GM19099 (cell line): ENCODE results near the gene SETDB1.

Experiments used
- POLR2A ChIP-seq: IDR thresholded peaks from 3 replicates; pipeline ENCODE4 v1.6.1; 2011; ENCODE audit warnings: low read depth; ENCODE audit not compliant: insufficient read length; ENCODE audit errors: extremely low read depth

Gene SETDB1

DNA sequence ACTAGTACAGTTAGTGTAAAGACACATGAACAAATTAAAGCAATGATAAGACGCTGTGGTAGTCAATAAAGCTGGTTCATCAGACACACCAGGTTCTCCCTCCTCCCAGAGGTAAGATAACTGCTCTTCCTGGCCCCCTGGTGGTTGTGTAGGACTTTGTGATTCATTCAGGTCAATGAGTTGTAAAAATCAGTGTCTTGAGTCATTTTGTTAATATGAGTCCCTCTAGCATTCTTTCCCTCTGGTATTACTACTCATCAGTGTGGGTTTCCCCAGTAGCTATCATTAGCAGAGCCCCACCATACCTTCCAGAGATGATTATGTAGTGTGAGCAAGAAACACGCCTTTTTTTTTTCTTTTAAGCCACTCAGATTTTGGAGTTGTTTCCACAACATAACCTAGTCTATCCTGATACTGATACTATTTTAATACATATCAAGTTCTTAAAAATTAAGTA is 3.6 kb upstream of the SETDB1 start:
- no peak for TF ChIP-seq POLR2A

DNA sequence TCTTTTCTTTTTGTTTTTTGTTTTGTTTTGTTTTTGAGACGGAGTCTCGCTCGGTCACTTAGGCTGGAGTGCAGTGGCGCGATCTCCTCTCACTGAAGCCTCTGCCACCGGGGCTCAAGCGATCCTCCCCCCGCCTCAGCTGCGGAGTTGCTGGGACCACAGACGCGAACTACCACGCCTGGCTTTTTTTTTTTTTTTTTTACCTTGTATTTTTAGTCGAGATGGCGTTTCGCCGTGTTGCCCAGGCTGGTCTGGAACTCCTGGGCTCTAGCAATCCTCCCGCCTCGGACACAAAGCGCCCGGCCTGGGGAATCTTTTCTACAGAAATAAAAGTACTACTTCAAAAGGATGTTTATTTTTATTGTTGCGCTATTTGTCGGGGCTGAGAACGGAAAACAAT is 1.1 kb upstream of the SETDB1 start:
- TF ChIP-seq POLR2A = no peak

DNA sequence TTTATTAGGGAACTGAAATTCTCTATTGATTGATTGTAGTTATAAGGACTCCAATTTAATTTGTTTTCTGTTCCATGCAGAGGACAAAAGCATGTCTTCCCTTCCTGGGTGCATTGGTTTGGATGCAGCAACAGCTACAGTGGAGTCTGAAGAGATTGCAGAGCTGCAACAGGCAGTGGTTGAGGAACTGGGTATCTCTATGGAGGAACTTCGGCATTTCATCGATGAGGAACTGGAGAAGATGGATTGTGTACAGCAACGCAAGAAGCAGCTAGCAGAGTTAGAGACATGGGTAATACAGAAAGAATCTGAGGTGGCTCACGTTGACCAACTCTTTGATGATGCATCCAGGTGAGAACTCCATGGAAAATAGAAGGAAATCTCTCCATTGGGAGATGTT is 1.5 kb downstream of the SETDB1 start:
- no peak for TF ChIP-seq POLR2A

DNA sequence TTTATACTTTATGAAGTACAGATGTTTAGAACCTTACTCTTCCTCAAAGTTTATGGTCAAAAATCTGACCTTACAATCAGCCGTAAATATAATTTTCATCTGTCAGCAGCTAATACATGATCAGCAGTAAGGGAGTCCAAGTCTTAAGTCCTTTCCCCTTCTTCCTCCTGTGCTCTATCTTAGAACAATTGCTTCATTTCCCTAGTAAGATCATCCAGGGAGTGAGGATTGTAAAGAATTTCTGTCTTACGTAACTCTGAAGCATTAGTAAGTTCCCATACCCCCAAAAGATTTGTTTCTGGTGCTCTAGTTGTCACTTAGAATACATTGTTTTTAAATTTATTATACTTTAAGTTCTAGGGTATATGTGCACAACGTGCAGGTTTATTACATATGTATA is 2.1 kb downstream of the SETDB1 start:
- TF ChIP-seq POLR2A = no peak

DNA sequence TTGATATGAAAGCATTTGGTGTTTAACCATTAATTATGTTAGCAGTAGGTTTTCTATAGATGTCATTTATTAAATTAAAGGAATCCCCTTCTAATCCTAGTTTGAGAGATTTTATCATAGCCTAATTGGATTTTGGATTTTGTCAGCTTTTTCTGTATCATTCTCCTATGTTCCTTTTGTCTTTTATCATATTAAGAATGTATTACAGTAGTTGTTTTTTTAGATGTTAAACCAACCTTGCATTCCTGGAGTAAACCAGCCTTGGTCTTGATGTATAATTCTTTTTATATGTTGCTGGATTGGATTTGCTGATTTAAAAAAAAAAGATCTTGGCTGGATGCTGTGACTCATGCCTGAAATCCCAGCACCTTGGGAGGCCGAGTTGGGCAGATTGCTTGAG is 5.6 kb downstream of the SETDB1 start:
- no peak for TF ChIP-seq POLR2A

DNA sequence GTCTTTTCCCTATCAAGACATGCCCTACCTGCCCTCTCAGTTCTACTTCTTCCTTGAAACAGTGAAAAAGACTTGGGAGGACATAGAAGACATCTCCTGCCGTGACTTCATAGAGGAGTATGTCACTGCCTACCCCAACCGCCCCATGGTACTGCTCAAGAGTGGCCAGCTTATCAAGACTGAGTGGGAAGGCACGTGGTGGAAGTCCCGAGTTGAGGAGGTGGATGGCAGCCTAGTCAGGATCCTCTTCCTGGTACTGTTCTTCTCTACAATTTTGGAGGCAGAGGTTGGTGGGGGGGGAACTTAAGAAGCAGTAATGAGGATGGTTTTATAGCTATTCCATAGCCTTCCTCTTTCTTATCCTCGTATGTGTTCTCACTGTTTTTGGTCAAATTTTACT is 18.7 kb downstream of the SETDB1 start:
- TF ChIP-seq POLR2A = no peak

DNA sequence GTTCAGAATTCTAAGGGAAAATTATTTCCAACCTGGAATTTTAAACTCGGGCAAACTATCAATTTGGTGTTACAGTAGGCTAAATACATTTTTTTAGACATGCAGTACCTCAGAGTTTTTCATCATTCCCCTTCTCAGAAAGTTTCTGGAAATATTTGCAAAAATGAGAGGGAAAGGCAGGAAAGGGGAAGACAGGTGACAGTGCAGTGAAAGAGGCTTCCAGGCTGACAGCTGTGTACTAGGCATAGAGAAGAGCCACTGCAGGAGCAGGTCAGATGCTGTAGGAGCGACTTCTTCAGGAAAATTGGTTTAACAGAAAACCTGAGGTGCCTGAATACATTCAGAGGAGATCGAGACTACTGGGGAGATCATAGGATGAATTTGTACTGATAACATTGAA is 28.5 kb downstream of the SETDB1 start:
- TF ChIP-seq POLR2A = no peak

DNA sequence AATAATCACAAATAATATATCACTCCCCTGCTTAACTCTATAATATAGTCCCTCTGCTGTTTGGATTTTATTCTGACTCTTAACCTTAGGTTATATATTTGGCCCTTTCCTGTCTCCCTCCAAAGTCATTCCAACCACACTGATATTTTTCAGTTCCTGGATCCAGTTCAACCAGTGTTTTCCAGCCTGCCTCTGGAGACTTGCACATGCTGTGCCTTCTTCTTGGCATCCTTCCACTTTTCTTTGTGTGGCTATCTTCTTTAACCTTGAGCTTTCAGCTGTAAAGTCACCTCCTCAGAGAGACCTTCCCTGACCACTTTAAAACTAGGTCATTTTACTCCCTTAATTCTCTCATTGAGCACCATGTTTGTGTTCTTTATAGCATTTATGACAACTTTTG is 29.1 kb downstream of the SETDB1 start:
- no peak for TF ChIP-seq POLR2A

DNA sequence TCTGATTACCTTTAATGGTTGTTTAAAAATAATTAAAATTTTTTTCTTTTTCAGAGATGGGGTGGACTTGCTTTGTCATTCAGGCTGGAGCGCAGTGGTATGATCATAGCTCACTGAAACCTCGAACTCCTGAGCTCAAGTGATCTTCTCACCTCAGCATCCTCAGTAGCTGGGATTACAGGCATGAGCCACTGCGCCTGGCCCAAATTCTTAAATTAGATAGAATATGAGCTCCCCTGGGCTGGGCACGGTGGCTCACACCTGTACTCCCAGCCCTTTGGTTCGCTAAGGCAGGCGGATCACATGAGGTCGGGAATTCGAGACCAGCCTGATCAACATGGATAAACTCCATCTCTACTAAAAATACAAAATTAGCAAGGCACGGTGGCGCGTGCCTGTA is 31.5 kb downstream of the SETDB1 start:
- no peak for TF ChIP-seq POLR2A

DNA sequence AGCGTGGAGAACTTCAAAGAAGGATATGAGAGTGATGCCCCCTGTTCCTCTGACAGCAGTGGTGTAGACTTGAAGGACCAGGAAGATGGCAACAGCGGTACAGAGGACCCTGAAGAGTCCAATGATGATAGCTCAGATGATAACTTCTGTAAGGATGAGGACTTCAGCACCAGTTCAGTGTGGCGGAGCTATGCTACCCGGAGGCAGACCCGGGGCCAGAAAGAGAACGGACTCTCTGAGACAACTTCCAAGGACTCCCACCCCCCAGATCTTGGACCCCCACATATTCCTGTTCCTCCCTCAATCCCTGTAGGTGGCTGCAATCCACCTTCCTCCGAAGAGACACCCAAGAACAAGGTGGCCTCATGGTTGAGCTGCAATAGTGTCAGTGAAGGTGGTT is 34.5 kb downstream of the SETDB1 start:
- no peak for TF ChIP-seq POLR2A

DNA sequence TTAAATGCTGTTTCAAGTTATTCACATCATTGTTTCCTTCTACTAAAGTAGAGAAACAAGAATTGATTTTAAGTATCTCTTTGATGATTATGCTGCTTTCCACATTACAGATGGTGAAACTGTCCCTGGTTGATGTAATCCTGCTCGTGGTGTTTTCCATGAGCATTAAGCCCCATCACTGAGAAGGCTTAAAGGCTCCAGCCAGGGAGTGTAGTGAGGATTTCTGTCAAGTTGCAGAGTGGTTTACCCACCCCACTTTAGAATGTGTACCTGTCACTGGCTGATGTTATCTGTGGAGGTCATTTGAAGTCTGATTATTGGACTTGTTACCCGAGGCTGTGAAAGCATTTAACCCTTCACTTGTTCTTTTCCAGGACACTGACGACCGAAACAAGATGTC is 35.6 kb downstream of the SETDB1 start:
- no peak for TF ChIP-seq POLR2A

DNA sequence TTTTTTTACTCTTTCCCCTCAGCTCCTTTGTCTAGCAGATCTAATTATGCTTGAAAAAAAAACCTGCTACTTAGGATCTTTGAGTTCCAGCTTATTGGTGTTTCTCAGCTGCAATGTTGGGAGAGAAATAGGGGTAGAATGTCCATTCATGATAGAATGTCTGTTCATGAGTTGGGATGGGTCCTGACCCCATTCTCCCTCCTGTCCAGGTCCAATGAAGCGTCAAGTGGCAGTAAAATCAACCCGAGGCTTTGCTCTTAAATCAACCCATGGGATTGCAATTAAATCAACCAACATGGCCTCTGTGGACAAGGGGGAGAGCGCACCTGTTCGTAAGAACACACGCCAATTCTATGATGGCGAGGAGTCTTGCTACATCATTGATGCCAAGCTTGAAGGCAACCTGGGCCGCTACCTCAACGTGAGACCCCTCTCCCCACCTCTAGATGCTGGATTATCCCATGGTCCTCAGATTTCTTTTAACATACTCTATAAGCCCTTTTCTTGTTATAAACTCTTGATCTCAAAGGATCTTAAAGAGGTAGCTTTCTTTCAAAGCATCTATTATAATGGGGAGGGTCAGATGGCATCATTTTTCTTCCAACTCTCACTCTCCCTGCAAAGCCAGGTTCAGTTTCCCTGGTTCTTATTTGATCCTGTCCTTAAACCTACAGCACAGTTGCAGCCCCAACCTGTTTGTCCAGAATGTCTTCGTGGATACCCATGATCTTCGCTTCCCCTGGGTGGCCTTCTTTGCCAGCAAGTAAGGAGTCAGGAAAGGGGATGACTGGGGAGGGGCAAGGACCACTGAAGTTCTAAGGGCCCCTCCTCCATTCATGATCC is 37.4 kb downstream of the SETDB1 start:
- TF ChIP-seq POLR2A = no peak

DNA sequence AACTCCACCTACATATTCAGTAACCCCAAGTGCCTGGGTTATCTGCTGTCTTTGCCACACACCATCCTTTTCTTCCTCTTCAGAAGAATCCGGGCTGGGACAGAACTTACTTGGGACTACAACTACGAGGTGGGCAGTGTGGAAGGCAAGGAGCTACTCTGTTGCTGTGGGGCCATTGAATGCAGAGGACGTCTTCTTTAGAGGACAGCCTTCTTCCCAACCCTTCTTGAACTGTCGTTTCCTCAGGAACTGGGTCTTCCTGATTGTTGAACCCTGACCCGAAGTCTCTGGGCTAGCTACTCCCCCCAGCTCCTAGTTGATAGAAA is 38.0 kb downstream of the SETDB1 start:
- TF ChIP-seq POLR2A = no peak

DNA sequence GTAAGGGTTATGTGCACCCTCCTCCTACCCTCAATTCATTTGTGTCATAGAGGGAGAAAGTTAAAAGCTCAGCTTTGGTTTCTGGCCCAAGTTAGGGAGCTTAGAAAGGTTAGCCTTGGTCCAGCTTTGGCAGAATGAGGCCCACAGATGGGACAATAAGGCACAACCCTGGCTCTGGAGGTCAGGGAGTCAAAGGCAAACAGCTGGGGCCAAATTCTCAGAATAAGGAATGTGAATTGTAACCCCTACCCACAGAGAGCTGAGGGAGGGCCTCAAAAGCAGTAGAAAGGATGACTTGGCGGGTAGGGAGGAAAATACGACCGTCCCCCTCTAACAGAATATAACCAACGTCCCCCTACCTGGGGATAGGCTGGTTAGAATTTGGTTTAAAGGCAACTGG is 39.4 kb downstream of the SETDB1 start:
- no peak for TF ChIP-seq POLR2A

DNA sequence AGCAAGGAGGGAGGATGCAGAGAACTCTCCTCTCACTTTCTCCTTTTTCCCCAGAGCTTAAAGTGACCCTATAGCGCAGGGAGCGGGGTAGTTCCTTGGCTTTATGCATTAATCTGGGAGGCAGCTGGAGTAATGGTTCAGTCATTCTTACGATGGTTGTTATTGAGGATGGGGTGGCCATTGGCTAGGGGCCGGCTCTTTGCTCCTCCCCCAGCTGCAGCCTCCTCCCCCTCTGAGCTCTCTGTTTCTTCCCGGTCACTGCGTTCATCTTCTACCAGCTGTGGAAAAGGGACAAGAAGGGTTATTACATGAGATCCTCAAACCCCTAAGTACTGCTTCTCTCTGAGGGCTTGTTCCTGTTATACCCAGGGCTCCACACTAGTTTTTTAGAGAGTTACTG is 39.8 kb downstream of the SETDB1 start:
- TF ChIP-seq POLR2A = no peak

DNA sequence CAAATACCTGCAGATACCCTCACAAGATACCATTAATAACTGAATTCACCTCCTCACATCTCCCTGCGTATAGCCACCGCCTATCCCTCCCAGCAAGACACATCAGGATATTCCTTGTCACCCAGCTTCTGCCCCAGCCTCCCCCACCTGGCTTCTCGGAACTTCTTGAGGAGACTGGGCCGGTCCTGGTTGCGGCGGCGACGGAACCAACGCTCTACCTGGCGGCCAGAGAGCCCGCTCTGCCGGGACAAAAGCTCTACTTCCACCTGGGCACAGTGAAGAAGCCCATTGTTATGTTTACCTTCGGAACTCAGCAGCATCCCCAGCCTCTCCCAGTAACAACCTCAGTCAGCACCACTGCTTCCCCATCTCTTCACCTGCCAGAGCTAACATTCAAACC is 41.8 kb downstream of the SETDB1 start:
- no peak for TF ChIP-seq POLR2A

DNA sequence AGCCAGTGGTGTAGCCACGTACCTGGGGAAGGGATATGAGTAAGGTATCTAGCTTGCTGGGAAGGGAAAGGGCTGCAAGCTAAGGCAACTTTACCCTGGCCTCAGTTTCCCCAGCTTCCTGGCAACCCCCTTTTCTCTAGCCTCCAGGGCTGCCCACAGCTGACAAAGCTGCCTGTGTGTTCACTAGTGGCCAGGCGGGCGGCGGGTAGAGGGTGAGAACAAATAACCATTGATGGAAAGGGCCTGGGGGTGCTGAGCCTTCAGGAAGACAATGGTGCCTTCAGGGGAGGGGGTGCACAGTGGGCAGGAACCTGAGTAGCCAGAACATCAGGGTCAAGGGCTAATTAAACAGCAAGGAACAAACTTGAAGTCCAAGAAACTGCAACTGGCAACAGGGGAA is 42.3 kb downstream of the SETDB1 start:
- no peak for TF ChIP-seq POLR2A
